ENCODE data around the gene PPWD1. TPM values are rescaled to one million over a fixed set of nuclear protein-coding genes. Genes with fewer than 3 reads are reported as not detected.
A peak's percentile ranks its signal among the peaks of the same experiment; 100 is the strongest.

The PPWD1 gene
- polyA plus RNA-seq, 3 donors, result 7.7 to 23.9 (median 12.3) TPM

DNA sequence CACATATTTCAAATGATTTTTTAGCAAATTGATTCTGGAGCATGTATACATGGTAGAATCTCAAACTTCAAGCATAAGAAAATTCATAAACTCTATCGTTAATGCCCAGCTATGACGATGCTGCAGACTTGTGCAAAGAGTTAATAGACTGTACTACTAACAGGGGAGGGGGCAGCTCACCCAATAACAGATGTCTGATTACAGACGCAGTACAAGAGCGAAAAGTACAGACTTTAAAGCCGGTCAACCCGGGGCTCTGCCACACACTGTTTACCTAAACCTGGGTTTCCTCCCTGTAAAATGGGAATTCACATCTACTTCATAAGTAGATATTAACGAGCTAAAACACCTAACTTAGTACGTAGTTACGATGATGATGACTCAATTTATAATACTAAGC, 60.4 kb downstream of the PPWD1 start:
- H4K20me1 ChIP-seq (ENCODE audit: insufficient read depth, low read length), result peaks cover 10% of the 10 kb centered on the region
- no peaks in the 10 kb centered on the region for H3K27me3 Mint-ChIP-seq (ENCODE audit: low read depth in 3 of 3)
- H3K36me3 ChIP-seq (replicated peaks in 1 of 2; ENCODE audit: control insufficient read depth in 1 of 2, insufficient read depth in 2 of 2, low read length in 2 of 2), result peaks cover 2 to 5% of the 10 kb centered on the region in 2 donors
- peaks cover 0 to 2% (median 0%) of the 10 kb centered on the region in 7 donors for H3K9me3 Mint-ChIP-seq
- H3K79me2 ChIP-seq (ENCODE audit: insufficient read depth, low read length), result peaks cover 93% of the 10 kb centered on the region
- H3K4me2 ChIP-seq (replicated peaks; ENCODE audit: extremely low read depth, low read length, poor library complexity, severe bottlenecking), result peak overlapping the region; percentile 80
- peak overlapping the region; percentile 90 to 99 for H3K4me3 Mint-ChIP-seq
- DNase-seq, result no peak
- H3K4me1 ChIP-seq (ENCODE audit: control insufficient read depth in 1 of 2, insufficient read depth in 2 of 2, low read length in 2 of 2), result peaks cover 18 to 35% of the 10 kb centered on the region in 2 donors
- H3K36me3 Mint-ChIP-seq, result peaks cover 1 to 9% of the 10 kb centered on the region in 2 donors
- TF ChIP-seq, protein P1, sequence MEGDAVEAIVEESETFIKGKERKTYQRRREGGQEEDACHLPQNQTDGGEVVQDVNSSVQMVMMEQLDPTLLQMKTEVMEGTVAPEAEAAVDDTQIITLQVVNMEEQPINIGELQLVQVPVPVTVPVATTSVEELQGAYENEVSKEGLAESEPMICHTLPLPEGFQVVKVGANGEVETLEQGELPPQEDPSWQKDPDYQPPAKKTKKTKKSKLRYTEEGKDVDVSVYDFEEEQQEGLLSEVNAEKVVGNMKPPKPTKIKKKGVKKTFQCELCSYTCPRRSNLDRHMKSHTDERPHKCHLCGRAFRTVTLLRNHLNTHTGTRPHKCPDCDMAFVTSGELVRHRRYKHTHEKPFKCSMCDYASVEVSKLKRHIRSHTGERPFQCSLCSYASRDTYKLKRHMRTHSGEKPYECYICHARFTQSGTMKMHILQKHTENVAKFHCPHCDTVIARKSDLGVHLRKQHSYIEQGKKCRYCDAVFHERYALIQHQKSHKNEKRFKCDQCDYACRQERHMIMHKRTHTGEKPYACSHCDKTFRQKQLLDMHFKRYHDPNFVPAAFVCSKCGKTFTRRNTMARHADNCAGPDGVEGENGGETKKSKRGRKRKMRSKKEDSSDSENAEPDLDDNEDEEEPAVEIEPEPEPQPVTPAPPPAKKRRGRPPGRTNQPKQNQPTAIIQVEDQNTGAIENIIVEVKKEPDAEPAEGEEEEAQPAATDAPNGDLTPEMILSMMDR (IDR thresholded peaks at IDR 0.05), result no peak
- 33% methylated on average over 2 of the region's 9 CpGs for WGBS (ENCODE audit: insufficient coverage)
- H3K4me1 Mint-ChIP-seq, result peaks cover 27% of the 10 kb centered on the region
- no peaks in the 10 kb centered on the region for H3K27me3 ChIP-seq (ENCODE audit: control insufficient read depth in 2 of 2, insufficient read depth in 2 of 2, low read length in 2 of 2)
- H3K9me3 ChIP-seq (replicated peaks in 1 of 2; ENCODE audit: control insufficient read depth in 1 of 2, insufficient read depth in 1 of 2, low read length in 2 of 2), result no peaks in the 10 kb centered on the region
- H3K27ac Mint-ChIP-seq, result peak overlapping the region in 5 of 7 donors; percentile 94 to 98 (median 97)
- H2AFZ ChIP-seq (ENCODE audit: insufficient read depth, low read depth, low read length, poor library complexity, severe bottlenecking), result peak overlapping the region; percentile 97
- H3K4me3 ChIP-seq (replicated peaks in 1 of 3; ENCODE audit: low read depth in 2 of 3, low read length in 3 of 3), result peak overlapping the region; percentile 86 to 98 (median 94)
- intact Hi-C loops (cut with micrococcal nuclease), result loop anchor here (5.0 to 10.0 kb wide), 4 partner anchors 99 to 521 kb away; partner anchors contain the start of genes NLN (in 2 of the 2), SGTB (in 2 of the 2) and SREK1 (in 2 of the 2)
- H3K27ac ChIP-seq (ENCODE audit: low read depth in 1 of 2, low read length in 2 of 2), result peak overlapping the region in 1 of 2 donors; percentile 93
- H3K9ac ChIP-seq (ENCODE audit: insufficient read depth, low read length, poor library complexity, severe bottlenecking), result peak overlapping the region; percentile 83

DNA sequence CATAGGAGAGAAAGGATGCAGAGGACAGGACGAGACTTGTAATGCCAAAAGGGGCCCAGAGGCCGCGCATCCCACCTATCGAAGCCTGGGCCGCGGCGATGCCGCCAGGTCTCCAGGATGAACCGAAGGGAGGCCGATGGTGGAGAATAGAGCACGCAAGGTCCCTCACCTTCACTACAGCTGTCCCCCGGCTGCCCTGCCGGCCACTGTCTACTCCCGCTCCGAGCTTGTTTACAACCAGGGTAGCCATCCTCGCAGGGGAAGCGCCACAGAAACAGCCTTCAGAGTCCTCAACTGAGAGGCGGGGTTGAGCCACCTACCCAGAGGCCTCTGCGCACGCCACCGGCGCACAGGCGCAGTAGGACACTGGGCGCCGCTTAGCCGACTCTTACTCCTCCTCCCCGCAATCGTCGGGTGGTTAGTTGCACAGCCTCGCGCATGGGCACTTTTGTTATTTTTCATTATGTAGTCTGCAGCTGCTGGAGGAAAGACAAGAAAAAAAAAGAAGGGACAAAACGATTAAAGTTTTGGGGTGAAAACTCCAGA, 61.0 kb downstream of the PPWD1 start, which contains the start of gene TRIM23:
Gene TRIM23 (minus strand): TSS at position 309 of the 546 bp plus-strand sequence. CDS start 59 bp downstream, at position 250.
- Histone ChIP-seq H3K36me3 (replicated peaks in 1 of 2; ENCODE audit: control insufficient read depth in 1 of 2, insufficient read depth in 2 of 2, low read length in 2 of 2) (peaks cover 2 to 4% of the 10 kb centered on the region in 2 donors), H3K4me2 (replicated peaks; ENCODE audit: extremely low read depth, low read length, poor library complexity, severe bottlenecking) (peak within 1 kb of the TSS; percentile 80), H3K27me3 (ENCODE audit: control insufficient read depth in 2 of 2, insufficient read depth in 2 of 2, low read length in 2 of 2) (no peaks in the 10 kb centered on the region), H3K4me1 (ENCODE audit: control insufficient read depth in 1 of 2, insufficient read depth in 2 of 2, low read length in 2 of 2) (peaks cover 18 to 35% of the 10 kb centered on the region in 2 donors), H4K20me1 (ENCODE audit: insufficient read depth, low read length) (peaks cover 4% of the 10 kb centered on the region), H3K79me2 (ENCODE audit: insufficient read depth, low read length) (peaks cover 93% of the 10 kb centered on the region), H3K27ac (ENCODE audit: low read depth in 1 of 2, low read length in 2 of 2) (peak within 1 kb of the TSS; percentile 87 to 93), H3K9ac (ENCODE audit: insufficient read depth, low read length, poor library complexity, severe bottlenecking) (peak within 1 kb of the TSS; percentile 83), H2AFZ (ENCODE audit: insufficient read depth, low read depth, low read length, poor library complexity, severe bottlenecking) (peak within 1 kb of the TSS; percentile 97), H3K9me3 (replicated peaks in 1 of 2; ENCODE audit: control insufficient read depth in 1 of 2, insufficient read depth in 1 of 2, low read length in 2 of 2) (no peaks in the 10 kb centered on the region), H3K4me3 (replicated peaks in 1 of 3; ENCODE audit: low read depth in 2 of 3, low read length in 3 of 3) (peak within 1 kb of the TSS; percentile 86 to 98 (median 94))
- no peaks in the 10 kb centered on the region for H3K27me3 Mint-ChIP-seq (ENCODE audit: low read depth in 3 of 3)
- H3K27ac Mint-ChIP-seq, result peak within 1 kb of the TSS; percentile 94 to 98 (median 97)
- peaks cover 27% of the 10 kb centered on the region for H3K4me1 Mint-ChIP-seq
- peaks cover 0 to 2% (median 0%) of the 10 kb centered on the region in 7 donors for H3K9me3 Mint-ChIP-seq
- WGBS (ENCODE audit: insufficient coverage), result under 1% methylated on average over 13 of the region's 32 CpGs
- TF ChIP-seq, protein P1 (IDR thresholded peaks at IDR 0.05), result no peak
- peak within 1 kb of the TSS; percentile 90 to 99 for H3K4me3 Mint-ChIP-seq
- intact Hi-C loops (cut with micrococcal nuclease), result loop anchor here (2.0 to 10.0 kb wide), 5 partner anchors 61 to 521 kb away; partner anchors contain the start of genes CENPK (in 2 of the 2), NLN (in 2 of the 2), PPWD1 (in 2 of the 2) and SGTB (in 2 of the 2)
- H3K36me3 Mint-ChIP-seq, result peaks cover 1 to 12% of the 10 kb centered on the region in 2 donors
- DNase-seq, result peak; percentile 92 to 94 (median 92)

Data from CD14-positive monocyte (primary cell).